ENCODE measurements around the gene TEDC1.

The TEDC1 gene

DNA sequence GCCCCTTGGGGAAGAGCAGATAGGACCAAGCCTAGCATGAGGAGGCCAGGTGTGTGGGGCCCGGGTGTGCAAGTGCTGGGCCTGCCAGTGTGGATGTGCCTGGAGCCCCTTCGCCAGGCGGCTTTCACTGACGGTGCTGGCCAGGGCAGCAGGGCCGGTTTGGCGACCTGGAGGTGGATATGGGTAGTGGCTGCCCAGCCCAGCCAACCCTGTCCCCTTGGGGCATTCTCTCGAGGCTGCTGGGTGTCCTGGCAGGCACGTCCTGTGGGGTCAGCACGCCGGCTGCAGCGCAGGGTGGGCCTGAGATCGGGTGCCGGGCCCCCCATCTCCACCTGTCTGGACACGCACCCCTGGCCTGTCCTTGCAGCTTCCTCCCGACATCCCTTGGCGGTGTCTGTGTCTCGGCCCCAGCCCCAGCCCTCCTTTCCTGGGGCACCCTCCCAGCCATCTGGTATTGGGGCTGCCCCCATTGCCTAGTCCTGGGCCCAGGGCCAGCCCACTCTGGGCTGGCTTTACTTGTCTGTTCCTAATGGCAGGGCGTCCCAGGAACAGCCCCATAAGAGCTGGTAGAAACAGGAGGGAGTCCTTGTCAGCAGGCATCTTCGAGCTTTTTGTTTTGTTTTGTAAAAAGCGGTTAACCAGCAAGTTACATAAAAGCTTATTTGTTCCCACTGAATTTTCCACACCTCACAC lies 23.7 kb upstream of the TEDC1 start:
- no peak overlapping the region for H3K4me3 ChIP-seq (ENCODE audit: low read depth, low read length)
- TF ChIP-seq, protein P1, sequence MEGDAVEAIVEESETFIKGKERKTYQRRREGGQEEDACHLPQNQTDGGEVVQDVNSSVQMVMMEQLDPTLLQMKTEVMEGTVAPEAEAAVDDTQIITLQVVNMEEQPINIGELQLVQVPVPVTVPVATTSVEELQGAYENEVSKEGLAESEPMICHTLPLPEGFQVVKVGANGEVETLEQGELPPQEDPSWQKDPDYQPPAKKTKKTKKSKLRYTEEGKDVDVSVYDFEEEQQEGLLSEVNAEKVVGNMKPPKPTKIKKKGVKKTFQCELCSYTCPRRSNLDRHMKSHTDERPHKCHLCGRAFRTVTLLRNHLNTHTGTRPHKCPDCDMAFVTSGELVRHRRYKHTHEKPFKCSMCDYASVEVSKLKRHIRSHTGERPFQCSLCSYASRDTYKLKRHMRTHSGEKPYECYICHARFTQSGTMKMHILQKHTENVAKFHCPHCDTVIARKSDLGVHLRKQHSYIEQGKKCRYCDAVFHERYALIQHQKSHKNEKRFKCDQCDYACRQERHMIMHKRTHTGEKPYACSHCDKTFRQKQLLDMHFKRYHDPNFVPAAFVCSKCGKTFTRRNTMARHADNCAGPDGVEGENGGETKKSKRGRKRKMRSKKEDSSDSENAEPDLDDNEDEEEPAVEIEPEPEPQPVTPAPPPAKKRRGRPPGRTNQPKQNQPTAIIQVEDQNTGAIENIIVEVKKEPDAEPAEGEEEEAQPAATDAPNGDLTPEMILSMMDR (IDR thresholded peaks at IDR 0.05; ENCODE audit: low read depth, low read length), result no peak

- TF ChIP-seq, protein P1 (IDR thresholded peaks at IDR 0.05; ENCODE audit: low read depth, low read length), result no peak
- no peak overlapping the region for H3K4me3 ChIP-seq (ENCODE audit: low read depth, low read length)
These were observed 23.0 kb upstream of the TEDC1 start for GRCh38 chr14:105467942-105468471.

GRCh38 chr14:105468621-105469241 lies 22.3 kb upstream of the TEDC1 start:
- H3K4me3 ChIP-seq (ENCODE audit: low read depth, low read length), result no peak overlapping the region
- TF ChIP-seq, protein P1 (IDR thresholded peaks at IDR 0.05; ENCODE audit: low read depth, low read length), result no peak

DNA sequence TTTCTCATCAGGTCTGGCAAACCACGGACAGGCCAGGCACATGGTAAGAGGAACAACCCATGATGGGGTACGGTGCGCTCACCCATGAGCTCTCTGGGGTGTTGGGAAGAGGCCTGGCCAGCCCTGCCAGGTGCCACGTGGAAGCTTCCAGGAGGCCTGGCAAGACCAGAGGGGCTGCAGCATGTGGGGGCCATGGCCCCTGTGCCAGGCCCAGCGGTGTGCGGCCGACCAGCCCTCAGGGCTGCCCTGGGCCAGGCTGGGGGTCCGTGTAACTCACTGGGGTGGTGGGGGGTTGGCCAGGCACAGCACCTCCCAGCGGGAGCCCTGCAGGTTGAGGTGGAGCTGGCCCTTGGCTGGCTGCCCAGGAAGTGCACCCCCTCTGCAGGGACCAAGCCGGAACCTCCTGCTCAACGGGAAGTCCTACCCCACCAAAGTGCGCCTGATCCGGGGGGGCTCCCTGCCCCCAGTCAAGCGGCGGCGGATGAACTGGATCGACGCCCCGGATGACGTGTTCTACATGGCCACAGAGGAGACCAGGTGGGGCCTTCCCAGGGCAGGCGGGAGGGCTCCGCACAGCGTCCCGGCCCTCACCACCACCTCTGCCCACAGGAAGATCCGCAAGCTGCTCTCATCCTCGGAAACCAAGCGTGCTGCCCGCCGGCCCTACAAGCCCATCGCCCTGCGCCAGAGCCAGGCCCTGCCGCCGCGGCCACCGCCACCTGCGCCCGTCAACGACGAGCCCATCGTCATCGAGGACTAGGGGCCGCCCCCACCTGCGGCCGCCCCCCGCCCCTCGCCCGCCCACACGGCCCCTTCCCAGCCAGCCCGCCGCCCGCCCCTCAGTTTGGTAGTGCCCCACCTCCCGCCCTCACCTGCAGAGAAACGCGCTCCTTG lies 21.3 kb upstream of the TEDC1 start:
- TF ChIP-seq, protein P1 (IDR thresholded peaks at IDR 0.05; ENCODE audit: low read depth, low read length), result no peak
- no peak overlapping the region for H3K4me3 ChIP-seq (ENCODE audit: low read depth, low read length)

DNA sequence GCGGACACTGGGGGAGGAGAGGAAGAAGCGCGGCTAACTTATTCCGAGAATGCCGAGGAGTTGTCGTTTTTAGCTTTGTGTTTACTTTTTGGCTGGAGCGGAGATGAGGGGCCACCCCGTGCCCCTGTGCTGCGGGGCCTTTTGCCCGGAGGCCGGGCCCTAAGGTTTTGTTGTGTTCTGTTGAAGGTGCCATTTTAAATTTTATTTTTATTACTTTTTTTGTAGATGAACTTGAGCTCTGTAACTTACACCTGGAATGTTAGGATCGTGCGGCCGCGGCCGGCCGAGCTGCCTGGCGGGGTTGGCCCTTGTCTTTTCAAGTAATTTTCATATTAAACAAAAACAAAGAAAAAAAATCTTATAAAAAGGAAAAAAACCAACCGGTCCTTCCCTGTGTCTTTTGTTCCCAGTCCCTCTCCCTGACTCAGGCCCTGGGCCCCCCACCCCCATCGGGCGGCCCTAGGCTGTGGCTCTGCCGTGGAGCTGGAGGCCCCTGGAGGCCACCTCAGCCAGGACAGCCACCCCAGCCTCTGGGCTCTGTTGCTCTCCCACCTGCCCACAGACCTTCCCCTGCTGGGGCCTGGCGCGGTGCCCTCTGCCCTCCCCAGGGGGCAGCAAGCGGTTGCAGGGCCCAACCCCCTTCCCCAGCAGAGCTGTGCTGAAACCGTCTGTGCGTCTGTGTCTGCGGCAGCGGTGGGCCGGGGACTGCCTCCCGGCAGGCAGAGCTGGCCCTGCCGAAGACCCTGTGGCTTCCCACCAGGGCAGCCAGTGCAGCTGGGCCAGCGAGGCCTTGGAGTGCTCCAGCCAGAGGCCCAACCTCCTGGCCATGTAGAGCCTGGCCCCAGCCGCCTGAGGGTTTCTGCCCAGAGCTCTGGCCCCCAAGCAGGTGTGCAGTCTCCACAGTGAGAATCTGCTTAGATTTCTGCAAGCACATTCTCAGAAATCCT lies 20.4 kb upstream of the TEDC1 start:
- H3K4me3 ChIP-seq (ENCODE audit: low read depth, low read length), result no peak overlapping the region
- TF ChIP-seq, protein P1 (IDR thresholded peaks at IDR 0.05; ENCODE audit: low read depth, low read length), result no peak

DNA sequence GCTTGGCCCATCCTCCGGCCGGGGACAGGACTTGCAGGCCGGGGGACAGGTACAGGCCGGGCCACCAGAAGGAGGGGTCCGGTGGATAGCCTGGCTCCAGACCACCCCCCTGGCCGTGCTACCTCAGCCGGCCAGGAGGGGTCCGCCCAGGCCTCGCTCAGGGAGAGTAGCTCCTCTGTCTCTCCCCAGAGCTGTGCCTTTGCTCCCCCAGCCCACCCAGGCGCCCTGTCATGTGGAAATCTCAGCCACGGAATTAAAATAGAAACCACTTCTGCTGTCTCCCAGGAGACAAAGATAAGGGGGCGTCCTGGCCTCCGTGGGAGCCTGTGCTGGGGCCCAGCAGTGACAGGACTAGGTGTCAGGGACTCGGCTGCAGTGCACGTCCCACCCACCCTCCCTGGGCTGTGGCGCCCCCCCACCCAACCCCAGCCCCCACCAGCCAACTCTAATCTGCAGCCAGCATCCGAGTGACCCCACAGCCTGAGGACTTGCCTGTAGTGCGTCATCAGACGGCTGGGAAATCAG lies 19.7 kb upstream of the TEDC1 start:
- no peak overlapping the region for H3K4me3 ChIP-seq (ENCODE audit: low read depth, low read length)
- TF ChIP-seq, protein P1 (IDR thresholded peaks at IDR 0.05; ENCODE audit: low read depth, low read length), result no peak

All from WI38 (cell line).